Activated effector memory CD4-positive, alpha-beta T cell treated with Interleukin-2 at 50 U/mL for 16 hours (primary cell): ENCODE data around the gene CDKN1A.
"Not testable (repeated sequence)": the region's sequence is repeated elsewhere in the genome, so short reads cannot be mapped to it uniquely, and the experiment has no call there.

Experiments used
- DNase-seq: peaks from one replicate; pipeline ENCODE4 v3.0.0-alpha.2; 2020

CDKN1A gene

DNA sequence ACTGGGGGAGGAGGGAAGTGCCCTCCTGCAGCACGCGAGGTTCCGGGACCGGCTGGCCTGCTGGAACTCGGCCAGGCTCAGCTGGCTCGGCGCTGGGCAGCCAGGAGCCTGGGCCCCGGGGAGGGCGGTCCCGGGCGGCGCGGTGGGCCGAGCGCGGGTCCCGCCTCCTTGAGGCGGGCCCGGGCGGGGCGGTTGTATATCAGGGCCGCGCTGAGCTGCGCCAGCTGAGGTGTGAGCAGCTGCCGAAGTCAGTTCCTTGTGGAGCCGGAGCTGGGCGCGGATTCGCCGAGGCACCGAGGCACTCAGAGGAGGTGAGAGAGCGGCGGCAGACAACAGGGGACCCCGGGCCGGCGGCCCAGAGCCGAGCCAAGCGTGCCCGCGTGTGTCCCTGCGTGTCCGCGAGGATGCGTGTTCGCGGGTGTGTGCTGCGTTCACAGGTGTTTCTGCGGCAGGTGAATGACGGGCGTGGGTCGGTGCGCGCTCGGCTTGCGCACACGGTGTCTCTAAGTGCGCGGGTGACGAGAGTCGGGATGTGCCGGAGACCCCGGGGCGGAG is at the start of gene CDKN1A:
CDKN1A (plus strand) TSS at position 227 of the 555 bp plus-strand sequence. CDS start 5,388 bp downstream, outside the sequence.
- peak; percentile 63 for DNase-seq

DNA sequence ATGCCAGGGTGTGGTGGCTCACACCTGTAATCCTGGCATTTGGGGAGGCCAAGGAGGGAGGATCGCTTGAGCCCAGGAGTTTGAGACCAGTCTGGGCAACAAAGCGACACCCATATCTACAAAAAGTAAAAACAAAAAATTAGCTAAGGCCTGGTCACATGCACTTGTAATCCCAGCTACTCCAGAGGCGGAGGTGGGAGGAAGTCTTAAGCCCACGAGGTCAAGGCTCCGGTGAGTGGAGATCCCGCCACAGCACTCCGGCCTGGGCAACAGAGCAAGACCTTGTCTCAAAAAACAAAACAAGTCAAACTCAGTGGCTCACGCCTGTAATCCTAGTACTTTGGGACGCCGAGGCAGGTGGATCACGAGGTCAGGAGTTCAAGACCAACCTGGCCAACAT is 48.7 kb upstream of the CDKN1A start:
- no peak for DNase-seq

DNA sequence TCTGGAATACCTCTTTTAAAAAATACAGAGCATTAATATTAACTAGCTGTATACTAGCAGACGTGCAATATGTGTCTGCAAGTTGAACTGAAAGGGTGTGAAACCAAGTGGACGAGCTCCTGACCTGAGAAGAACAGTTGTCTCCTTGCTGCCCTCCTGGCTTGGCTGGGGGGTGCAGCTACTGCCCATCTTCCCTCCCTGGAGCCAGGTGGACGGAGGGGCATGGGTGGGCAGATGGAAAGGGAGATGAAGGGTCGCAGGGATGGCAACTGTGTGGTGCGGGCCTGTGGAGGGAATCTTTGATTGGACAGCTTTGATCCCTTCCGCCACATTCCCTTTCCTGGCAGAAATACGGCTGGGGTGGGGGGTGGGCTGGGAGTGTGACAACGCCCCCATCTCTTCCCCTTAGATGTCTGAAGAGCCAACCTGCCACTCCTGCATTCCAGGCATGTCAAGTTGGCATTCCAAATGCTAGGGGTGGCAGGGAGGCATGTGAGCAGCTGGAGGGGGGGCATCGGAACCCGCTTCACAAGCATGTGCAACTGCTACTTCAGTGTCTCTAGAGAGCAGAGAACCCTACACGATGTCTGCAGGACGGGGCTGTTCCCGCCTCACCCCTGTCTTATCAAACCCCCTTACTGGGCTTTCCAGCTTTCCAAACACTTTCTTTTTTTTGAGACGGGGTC is 47.0 kb upstream of the CDKN1A start:
- no peak for DNase-seq

DNA sequence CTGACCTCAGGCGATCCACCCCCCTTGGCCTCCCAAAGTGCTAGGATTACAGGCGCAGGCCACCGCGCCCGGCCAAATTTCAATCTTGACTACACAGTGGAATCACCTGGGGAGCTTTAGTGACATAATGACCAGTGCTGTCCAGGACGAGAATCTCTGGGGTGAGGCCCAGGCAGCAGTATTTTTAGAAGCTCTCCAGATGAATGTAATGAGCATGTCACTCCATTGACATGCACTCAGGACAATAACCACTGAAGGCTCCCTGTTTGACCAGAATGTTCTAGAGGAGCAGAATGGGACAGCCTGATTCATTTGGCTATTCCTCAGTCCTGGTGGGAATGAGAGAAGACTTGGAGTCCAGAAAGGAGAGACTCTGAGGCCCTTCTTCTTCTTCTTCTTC is 45.1 kb upstream of the CDKN1A start:
- no peak for DNase-seq

DNA sequence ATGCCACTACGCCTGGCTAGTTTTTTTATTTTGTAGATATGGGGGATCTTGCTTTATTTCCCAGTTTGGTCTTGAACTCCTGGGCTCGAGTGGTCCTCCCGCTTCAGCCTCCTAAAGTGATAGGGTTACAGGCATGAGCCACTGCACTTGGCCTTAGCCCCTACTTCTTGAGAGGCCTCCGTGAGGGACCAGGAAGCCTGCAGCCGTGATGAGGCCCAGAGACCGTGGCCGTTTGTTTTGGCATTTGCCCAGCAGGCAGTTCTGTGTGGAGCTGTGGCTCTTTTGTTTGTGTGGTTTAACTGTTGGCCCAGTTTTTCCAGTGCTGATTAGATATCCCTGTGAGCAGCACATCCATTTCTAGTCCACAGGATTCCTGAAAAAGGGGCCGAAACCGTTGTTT is 44.6 kb upstream of the CDKN1A start:
- no peak for DNase-seq

DNA sequence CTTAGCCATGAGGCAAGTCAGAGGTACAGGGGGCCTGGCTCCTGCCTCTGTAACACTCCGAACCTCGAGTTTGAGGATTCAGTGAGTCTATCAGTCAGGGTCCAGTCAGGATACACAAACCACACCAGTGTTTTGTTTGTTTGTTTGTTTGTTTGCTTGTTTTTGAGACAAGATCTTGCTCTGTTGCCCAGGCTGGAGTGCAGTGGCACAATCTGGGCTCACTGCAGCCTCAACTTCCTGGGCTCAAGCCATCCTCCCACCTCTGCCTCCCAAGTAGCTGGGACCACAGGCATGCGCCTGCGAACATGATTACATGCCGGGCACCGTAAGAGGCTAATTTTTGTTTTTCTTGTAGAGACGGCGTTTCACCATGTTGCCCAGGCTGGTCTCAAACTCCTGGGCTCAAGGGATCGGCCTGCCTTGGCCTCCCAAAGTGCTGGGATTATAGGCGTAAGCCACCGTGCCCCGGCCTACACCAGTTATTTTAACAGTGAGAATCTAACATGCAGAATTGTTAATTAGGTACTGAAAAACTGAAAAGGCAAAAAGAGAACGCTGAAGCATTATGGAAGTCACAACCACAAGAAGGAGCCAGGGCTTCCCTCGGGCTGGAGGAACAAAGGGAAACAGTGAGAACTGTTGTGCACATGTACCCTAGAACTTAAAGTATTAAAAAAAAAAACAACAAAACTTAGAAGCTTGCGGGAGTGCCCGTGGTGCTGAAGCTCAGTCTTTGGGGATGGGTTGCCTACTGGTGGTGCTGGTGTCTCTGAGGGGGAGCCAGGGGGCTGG is 44.0 kb upstream of the CDKN1A start:
- DNase-seq = no peak

DNA sequence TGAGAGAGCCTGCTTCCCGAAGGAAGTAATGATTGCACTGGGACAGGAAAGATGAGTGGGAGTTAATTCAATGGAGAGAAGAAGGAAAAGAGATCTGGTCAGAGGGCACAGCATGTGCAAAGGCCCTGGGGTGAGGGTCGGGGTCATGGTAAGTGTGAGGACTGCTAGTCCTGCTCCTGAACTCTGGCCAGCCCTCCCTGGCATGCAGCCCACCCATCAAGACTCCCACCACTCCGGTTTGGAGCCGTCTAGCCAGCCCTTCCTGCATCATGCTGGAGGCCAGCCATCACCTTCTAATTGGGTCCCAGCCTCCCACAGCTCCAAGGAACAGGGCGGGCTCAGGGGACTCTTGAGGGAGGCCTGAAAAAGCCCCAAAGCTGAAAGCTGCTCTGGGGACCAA is 42.2 kb upstream of the CDKN1A start:
- DNase-seq = no peak

DNA sequence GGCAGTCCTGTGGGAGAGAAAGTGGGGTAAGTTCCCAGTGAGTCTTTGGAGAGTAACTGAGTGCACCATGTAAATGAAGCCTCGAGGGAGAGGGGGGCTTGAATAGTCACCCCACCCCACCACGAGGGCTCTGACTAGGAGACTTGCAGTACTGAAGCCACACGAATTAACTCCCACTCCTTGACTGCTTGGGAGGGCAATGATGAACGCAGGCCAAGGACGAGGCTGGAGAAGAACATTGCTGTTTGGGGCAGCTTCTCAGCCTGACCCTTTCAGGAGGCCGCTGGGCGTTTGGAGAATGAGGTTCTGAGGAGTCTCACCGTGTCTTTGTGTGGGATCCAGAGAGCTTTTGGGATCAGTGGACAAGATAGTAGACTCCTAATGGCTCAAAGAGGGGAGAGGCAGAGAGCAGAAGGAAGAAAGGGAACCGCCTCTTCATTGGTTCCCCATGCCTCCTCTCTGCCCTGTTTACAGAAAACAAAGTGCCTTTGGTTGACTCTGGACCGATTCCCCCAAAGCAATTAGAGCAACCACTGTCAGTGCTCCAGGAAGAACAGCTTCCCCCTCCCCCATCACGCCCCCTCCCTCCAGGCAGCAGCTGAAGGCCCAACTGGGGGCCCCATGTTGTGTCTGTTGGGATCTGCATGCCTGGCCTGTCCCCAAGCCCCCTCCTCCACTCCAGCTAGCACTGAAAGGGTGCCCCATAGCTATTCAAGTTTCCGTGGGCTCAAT is 41.7 kb upstream of the CDKN1A start:
- DNase-seq = no peak

DNA sequence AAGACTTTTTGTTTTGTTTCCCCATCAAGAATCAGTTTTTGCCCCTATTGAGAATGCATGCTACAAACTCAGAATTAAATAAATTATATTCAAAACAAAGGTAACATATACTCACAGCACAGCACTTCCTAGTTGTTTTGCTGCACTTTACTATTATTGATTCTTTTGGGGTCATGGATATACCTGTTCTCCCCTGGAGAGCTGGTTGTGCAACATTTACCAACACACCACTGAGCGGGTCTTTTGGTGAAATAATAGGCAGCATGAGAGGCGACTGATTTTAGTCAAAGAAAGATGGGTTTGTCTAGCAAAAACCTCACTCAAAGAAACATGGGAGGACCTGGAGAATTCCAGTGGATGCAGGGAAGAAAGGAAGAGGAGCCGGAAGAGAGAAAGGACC is 39.9 kb upstream of the CDKN1A start:
- no peak for DNase-seq

DNA sequence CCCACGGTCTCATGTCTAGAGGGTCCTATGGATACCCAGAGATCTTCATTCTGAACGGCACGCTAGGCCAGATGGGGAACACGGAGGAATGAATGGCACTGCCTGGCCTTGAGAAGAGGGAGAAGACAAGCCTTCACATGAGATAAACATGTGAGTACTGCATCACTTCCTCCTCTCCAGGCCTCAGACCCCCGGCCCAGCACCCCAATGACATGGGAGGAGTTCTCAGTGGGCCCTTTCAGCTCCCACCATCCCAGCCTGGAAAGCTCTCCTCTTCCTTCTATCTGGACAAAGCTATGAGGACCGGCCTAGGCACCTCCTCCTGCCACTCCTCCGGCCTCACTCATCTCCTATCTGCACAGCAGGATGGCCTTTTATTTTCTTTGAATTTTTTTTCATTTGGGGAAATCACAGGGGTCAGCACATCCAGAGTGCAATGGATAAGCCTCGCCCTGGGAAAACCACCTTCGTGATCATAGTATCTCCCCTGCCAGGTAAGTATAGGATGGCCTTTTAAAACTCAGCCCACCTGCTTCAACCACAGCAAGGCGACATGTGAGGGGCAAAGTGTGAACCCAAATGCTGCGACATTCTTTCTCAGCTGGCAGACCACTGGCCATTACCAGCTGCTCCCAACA is 39.2 kb upstream of the CDKN1A start:
- no peak for DNase-seq

DNA sequence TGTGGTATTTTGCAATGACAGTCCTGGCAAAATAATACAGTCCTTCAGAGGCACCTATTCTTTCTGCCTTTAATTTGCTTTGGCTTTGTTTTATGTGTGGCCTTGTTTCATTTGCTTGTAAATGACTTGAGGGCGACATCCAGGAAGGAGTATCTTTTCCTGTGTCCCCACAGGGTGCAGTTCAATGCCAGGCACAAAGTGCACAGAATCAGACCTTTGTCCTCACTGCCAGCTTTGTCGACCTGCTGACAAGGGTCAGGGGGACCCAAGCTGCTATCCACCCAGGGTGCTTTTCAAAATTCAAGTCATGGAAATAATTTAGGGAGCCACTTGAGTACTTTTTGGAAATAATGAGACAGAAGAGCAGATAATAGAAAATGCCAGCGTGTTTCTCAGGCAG is 37.0 kb upstream of the CDKN1A start:
- DNase-seq = no peak

DNA sequence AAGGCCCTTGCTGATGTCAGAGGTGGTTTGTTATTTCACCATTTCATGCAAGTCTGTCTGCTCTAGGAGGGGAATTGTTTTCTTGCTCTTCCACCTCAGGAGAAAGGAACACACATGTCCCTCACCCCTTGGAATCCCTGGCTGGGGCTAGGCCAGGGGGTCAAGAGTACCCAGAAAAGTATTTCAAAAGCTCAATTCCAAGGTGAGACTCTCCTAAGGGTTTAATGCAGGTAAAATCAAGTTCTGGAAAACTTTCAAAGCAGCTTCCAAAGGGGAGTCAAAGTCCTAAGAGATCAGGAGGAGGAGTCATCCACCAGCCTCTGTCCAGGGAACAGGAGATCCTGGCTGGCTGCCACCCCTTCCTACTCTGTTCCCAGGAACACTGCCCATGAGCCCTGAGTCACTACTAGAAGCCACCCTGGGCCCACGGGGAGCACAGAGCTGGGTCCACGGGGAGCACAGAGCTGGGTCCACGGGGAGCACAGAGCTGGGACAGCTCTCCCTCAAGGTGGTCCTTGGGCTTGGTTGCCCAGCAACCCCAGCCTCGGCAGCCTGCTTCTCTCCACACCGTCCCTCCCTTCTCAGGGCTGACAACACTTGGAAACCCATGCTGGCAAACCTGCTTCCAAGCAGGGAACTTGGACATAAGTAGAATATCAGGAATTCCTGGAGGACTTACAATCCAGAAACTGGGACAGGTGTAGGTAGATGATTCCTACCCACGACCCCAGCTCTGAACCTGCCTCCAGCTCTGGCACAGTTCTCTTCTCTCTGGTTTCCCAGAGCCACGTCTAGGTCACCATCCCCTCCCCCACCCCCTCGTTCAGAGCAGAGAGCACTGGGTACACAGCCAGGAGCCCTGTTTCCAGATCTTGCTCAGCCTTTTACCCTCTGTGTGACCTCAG is 35.3 kb upstream of the CDKN1A start:
- no peak for DNase-seq

DNA sequence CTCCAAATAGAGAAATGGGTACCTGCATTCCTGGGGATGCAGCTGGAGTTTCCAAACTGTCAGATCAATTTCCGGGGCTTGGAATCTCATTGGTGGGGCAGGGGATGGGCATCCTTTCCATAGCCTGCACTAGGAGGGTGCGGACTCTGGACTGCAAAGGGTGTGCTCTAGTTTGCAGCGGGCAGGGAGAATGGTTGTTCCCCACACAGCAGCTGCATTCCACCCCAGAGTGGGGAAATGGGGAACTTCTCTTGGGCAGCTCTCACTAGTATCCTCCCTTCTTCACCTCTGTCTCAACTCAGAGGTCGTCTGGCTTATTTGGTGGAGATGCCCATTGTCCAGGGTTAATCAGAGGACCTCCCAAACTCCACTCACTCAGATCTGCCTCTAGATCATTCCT is 34.5 kb upstream of the CDKN1A start:
- no peak for DNase-seq

DNA sequence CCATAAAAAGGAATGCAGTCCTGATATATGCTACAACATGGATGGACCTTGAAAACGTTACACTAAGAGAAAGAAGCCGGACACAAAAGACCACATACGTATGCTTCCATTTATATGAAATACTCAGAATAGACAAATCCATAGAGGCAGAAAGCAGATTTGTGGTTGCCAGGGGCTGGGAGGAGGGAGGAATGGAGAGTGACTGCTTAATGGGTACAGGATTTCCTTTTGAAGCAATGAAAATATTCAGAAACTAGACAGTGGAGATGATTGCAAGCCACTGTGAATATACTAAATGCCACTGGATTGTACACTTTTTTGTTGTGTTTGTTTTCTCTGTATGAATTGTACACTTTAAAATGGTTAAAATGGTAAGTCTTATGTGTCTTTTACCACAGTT is 29.4 kb upstream of the CDKN1A start:
- no peak for DNase-seq

DNA sequence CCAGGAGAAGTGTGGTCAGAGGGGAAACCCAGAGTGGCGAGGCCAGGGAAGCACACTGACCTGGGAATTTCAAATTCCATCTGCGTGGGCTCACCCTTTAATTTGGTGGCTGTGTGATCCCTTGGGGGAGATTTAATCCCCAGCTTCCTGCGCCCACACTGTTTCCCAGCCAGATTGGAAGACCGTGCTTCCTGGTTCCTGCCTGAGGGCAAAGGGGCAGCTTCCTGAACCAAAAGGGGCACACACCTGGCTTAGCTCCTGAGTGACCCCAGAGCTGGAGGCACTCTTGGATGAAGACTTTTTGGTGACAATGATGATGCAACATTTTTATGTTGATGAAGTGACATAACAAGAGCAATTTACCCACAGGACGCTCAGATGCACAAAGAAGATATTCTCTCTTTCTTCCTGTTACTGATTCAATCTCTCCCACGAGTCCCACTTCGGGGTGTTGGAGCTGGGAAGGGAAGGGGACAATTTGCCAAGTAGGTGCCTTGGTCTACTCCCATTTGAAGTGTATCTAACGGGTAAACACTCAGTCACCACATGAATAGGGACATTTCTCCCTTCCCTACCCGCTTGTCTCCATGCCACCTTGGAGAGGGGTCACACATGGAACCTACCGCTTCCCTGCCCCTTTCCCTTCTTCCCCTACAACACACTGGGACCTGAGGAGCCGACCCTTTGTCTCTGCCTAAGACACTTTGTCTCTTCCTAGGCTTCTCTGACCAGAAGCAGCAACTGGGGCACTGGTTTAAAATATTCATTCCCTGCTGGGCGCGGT is 28.6 kb upstream of the CDKN1A start:
- no peak for DNase-seq

DNA sequence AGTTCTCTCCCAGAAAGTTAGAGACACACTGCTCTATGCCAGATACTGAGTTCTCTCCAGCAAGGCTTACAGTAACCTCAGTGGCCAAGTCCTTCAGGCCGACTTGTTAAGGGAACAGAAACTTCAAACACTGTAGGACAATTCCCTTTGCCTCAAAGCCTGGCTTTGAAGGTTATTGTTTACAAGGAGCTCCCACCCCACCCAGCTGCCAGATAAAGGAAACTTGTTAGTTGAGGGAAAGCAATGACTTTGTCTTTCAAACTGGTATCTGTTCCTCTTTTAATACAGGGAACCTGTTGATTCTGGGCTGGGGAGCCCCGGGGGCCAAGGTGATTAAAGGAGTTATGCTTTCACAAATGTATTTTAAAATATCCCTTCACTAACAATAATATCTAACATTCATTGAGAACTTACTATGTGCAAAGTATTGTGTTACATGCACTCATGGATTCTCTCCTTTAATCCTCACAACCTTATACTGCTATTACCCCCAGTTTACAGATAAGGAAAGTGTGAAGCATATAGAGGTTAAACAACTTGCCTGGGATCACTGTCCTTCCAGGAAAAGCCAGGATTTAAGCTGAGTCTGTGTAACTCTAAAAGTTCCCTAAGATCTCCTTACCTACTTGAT is 27.6 kb upstream of the CDKN1A start:
- DNase-seq = no peak

DNA sequence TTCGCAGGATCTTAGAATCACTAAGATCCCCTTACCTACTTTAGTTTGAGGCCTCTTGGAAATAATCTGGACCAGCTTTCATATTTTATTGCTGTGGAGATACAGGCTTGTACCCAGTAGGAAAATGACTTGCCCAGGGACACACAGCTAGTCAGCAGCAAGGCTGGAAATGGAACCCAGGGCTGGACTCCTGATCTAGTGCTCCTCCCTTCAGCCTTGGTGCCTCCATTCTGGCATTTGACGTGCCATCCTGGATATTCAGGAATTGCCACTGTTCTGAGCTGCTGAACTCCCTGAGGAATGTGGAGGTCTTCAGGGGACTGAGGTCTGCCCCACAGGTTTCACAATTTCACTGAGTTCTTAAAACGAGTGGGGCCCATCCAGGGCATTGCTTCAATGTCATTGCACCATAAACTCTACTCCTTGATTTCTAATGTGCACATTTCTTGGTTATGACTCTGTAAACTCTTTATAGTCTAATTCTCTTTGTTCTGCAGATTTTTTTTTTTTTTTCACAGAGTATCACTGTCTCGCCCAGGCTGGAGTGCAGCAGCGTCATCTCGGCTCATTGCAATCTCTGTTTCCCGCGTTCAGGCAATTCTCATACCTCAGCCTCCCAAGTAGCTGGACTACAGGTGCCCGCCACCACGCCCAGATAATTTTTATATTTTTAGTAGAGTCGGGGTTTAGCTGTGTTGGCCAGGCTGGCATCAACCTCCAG is 26.7 kb upstream of the CDKN1A start:
- DNase-seq = no peak

DNA sequence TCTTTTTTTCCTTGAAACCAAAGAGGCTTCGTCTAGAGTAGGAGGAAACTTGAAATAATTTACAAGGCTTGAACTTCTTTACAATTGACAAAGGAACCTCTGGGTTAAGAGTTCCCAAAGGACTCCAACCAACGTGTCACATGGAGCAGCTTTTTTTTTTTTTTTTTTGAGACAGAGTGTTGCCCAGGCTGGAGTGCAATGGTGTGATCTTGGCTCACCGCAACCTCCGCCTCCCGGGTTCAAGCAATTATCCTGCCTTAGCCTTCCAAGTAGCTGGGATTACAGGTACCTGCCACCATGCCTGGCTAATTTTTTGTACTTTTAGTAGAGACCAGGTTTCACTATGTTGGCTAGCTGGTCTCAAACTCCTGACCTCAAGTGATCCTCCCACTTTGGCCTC is 24.0 kb upstream of the CDKN1A start:
- DNase-seq = not testable (repeated sequence)

DNA sequence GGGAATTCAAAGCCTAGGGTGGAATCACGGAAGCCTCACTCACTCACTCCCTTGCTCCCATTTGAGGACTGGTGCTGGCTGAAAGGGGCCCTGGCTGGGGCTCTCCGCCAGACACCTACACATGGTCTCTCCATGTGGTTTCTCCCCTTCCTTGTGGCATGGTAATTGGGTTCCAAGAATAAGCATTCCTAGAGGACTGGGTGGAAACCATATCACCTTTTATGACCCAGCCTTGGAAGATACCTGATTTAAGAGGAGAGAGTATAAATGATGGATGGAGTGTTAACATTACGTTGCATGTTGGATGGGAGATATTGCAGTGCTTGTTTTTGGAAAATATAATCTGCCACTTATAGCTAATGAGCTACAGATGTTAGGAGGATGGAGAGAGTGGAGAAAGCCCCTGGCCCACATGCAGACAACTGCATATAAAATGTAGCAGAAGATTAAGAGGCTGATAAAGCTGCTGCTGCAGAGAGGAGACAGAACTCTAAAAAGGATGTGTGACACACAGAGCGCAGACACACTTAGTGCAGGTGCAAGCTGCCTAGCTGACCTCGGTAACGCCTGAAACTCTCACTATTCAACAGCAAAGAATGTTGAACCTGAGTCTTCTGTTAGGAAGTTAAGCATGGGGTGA is 23.3 kb upstream of the CDKN1A start:
- DNase-seq = no peak
